GM12872 (cell line): ENCODE measurements around the gene ZNF516.

Source experiments
- CTCF ChIP-seq: IDR thresholded peaks from 3 replicates; pipeline ENCODE4 v1.5.1; 2011; ENCODE audit warnings: low read depth, mild to moderate bottlenecking, low read length, moderate library complexity; ENCODE audit not compliant: insufficient read depth

The ZNF516 gene

GRCh38 chr18:76518860-76519538 is 24.0 kb upstream of the ZNF516 start:
- no peak for TF ChIP-seq CTCF

GRCh38 chr18:76518123-76518859 is 23.2 kb upstream of the ZNF516 start:
- no peak for TF ChIP-seq CTCF

GRCh38 chr18:76515576-76515975 is 20.5 kb upstream of the ZNF516 start:
- no peak for TF ChIP-seq CTCF

- TF ChIP-seq CTCF: no peak
Measured at GRCh38 chr18:76514573-76514972, 19.5 kb upstream of the ZNF516 start.

- no peak for TF ChIP-seq CTCF
Measured at GRCh38 chr18:76507830-76508385, 12.9 kb upstream of the ZNF516 start.

- TF ChIP-seq CTCF: no peak
Measured at GRCh38 chr18:76506974-76507764, 12.1 kb upstream of the ZNF516 start.

GRCh38 chr18:76506395-76506794 is 11.4 kb upstream of the ZNF516 start:
- TF ChIP-seq CTCF: no peak
